ENCODE data around the gene PGM5.

The PGM5 gene

GRCh38 chr9:68530618-68531017, 174.2 kb downstream of the PGM5 start:
- in situ Hi-C loops (cut with HindIII; ENCODE audit: low sequenced_read_pairs) = no loop called here

DNA sequence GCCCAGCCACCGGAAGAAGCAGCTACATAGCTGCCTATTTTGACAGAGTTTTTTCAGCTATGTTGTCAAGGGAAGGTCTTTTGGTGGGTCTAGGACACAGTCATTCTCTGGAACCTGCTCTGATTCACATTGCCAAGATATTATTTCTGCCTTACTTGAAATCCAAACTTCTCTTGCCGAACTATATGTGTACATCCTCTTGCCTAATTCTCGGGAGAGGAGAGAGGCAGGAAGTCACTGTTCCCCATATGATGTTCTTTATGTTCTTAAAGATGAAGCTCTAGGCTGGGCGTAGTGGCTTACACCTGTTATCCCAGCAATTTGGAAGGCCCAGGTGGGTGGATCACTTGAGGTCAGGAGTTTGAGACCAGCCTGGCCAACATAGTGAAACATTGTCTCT, 175.7 kb downstream of the PGM5 start:
- in situ Hi-C loops (cut with HindIII; ENCODE audit: low sequenced_read_pairs) = no loop called here

DNA sequence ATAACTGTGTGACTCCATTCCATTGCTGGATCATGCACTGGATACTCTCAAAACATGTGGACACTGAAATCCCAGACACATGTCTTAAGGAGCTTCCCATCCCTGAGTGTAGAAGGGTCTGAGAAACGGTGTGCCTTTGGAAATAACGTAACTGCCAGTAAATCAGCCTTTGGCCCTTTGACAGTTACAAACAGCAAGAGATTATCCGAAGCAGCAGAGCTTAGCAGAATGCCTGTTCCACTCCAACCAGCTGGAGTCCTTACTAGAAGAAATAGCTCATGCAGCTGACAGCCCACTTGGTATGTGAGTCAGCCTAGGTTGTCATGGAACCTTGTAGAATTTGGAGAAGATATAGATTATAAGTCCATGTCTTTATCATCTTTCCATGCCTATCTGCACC, 177.3 kb downstream of the PGM5 start:
- in situ Hi-C loops (cut with HindIII; ENCODE audit: low sequenced_read_pairs) = no loop called here

DNA sequence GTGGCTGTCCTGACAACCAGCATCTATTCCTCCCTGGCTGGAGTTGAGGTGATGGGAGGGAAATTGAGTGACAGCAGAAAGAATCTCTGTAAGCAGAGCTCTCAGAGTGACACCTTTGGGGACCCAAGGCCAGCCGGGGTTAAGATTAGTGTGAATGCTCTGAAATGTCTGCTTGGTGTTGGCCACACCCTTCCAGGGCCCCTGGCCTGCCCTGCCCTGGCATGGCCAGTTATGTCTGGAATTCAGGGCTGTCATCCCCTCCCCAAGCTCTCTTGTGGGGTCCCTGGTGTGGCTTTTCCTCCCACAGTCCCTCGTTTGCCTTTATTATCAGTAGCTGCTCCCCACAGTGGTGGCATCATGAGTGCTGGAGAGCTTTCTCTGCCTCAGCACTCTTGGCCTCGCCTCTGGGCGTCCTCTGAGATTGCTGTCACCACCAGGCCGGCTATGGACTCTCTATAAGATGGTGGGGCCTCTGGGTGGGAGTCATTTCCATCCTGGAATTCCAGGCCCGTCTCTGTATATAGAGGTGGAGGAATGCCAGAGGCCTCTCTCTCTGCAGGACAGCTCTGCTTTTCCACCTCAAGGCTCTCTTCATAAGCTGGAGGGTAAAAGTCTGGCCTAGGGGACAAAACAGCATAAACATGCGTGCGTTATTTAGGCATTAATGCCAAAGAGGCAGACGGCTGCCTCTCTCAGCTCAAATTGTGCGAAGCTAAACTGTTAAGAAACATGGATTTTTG, 180.6 kb downstream of the PGM5 start:
- in situ Hi-C loops (cut with HindIII; ENCODE audit: low sequenced_read_pairs) = no loop called here

- in situ Hi-C loops (cut with HindIII; ENCODE audit: low sequenced_read_pairs) = no loop called here
These were observed 181.1 kb downstream of the PGM5 start for GRCh38 chr9:68537616-68537880.

- in situ Hi-C loops (cut with HindIII; ENCODE audit: low sequenced_read_pairs) = no loop called here
These were observed 181.8 kb downstream of the PGM5 start for GRCh38 chr9:68538200-68538599.

- in situ Hi-C loops (cut with HindIII; ENCODE audit: low sequenced_read_pairs) = no loop called here
These were observed 184.5 kb downstream of the PGM5 start, which contains the start of gene TMEM252 for GRCh38 chr9:68540712-68541535. Gene TMEM252 (minus strand): TSS chr9:68540883. CDS start chr9:68540814, 69 bp downstream.

DNA sequence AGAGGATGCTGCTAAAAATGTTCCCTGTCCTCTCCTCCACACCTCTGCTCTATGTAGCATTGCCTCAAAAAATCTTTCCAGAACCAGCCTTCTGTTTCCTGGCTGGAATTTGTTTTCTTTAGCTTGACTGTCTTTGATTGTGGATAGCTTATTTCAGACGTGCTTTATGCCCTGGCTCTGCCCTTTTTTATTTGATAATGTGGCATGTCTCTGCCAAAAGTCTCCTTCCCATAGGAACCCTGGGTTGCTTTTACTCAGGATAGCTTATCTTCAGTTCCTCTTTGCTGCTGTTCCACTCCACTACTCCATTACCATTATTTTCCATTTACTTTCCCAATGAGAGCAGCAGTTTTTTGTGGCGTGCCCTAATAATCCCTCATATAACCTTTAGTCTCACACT, 185.2 kb downstream of the PGM5 start:
- in situ Hi-C loops (cut with HindIII; ENCODE audit: low sequenced_read_pairs) = no loop called here

GRCh38 chr9:68545033-68545705, 188.8 kb downstream of the PGM5 start:
- in situ Hi-C loops (cut with HindIII; ENCODE audit: low sequenced_read_pairs) = no loop called here

DNA sequence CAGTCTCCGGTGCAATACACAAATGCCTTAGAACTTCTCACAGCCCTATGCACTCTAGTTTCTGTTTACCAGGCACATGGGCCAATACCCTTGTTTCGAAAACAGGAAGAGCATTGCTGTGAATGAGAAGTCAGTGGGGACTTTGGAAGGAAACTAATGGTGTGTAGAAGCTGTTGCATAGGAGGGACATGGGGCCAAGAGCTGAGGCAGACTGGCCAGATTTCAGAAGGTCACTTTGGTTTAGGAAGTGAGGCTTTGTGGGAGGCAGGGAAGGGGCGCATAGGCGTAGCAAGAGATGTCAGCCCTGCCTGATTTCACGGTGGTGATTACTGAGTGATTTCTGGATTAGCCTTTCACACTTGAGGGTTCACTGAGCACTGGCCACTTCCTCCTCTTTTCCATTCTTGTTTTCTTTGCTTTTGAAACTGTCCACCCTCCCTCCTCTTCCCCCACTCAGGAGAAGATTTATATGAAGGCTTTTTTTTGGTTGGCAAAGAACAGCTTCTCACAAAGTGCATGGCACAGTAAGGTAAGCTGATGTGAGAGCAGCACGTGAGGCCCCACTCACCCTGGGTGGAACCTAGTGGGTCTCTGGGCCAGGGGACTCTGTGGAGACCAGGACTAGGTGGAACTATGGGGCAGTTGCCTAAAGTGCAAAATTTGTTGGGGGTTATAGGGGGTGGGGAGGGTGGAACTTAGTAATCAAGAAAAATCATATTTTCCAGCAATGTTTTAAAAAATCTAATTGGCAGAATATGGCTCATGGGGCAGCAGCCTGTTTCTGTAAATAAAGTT, 190.4 kb downstream of the PGM5 start:
- in situ Hi-C loops (cut with HindIII; ENCODE audit: low sequenced_read_pairs) = no loop called here

DNA sequence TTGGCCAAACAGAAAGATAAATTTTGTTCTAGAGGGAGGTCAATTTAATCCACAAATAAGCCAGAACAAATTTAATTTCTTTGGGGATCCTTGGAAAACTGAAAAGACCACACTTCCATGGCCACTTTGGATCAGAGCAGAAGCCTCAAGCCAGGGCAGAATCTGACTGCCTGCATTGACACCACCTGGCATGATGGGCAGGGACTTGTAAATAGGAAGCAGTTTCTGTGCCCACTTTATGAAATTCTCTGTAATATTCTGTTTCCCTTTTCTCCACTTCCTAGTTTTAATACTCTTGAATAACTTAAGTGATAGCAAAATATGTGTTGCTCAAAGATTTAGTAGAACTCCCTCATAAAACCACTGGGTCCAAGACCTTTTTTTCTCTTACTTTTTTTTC, 191.0 kb downstream of the PGM5 start:
- in situ Hi-C loops (cut with HindIII; ENCODE audit: low sequenced_read_pairs) = no loop called here

- in situ Hi-C loops (cut with HindIII; ENCODE audit: low sequenced_read_pairs) = no loop called here
These were observed 191.8 kb downstream of the PGM5 start for GRCh38 chr9:68548241-68548640.

- in situ Hi-C loops (cut with HindIII; ENCODE audit: low sequenced_read_pairs) = no loop called here
These were observed 194.8 kb downstream of the PGM5 start for GRCh38 chr9:68551191-68551590.

- in situ Hi-C loops (cut with HindIII; ENCODE audit: low sequenced_read_pairs) = no loop called here
These were observed 196.5 kb downstream of the PGM5 start for GRCh38 chr9:68552700-68553476.

- in situ Hi-C loops (cut with HindIII; ENCODE audit: low sequenced_read_pairs) = no loop called here
These were observed 199.2 kb downstream of the PGM5 start for GRCh38 chr9:68555437-68556150.

DNA sequence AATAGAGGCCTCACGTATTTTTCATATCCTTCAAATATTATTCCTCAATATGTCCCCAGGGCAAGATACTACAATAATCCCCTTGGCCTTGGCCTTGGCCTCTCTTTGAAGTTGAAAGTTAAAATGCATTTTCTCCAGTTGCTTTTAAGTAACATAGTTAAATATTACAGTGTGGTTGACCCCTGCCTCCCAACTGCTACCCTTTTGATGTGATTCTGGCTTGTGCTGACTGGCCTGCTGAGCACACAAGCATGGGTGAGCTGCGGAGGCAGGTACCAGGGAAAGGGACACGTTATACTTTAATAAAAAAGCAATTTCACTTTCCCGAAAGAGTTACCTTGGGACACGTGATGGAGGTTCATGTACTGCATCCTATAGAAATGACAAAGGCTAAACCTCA, 202.1 kb downstream of the PGM5 start:
- in situ Hi-C loops (cut with HindIII; ENCODE audit: low sequenced_read_pairs) = no loop called here

GRCh38 chr9:68560071-68560844, 203.8 kb downstream of the PGM5 start:
- in situ Hi-C loops (cut with HindIII; ENCODE audit: low sequenced_read_pairs) = no loop called here

- in situ Hi-C loops (cut with HindIII; ENCODE audit: low sequenced_read_pairs) = no loop called here
These were observed 206.1 kb downstream of the PGM5 start for GRCh38 chr9:68562461-68562860.

DNA sequence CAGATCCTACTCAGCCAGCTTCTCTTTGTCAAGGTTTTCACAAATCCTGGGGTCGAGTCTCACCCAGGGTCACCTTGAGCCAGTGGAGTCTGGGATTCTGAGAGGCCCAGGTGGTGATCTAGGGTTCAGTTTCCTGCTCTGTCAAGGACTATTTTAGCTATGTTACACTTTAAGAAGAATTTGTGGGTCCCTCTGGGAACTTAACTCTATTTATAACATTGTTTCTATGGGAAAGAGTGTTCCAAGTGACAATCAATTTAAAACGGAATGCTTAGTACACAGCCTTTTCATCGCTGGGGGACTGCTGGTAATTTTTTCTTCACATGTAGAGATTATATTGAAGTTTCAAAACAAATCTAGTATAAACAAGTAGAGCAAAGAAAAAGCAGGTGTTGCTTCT, 211.2 kb downstream of the PGM5 start:
- in situ Hi-C loops (cut with HindIII; ENCODE audit: low sequenced_read_pairs) = no loop called here

Measured in endothelial cell of hepatic sinusoid (primary cell).